ENCODE data around the gene NOS1.

Gene NOS1

DNA sequence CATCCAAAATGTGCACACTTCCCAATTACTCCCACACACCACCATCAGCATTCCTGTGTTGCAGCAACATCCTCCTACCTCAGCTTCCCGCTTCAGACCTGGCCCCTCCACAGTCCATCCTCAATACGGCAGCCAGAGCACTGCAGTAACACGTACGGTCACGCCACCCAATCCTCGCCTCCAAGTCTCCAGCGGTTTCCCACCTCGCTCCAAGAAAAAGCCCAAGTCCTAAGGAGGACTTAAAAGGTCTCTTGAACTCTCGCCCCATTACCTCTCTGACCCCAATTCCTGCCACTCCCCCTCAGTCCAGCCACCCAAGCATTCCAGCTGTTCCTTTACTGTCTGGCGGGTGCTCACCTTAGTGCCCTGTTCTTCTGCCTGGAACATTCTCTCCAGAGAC lies 183.1 kb downstream of the NOS1 start:
- ATAC-seq (replicated peaks) (no peak), DNase-seq (no peak)
- peaks cover 94% of the 10 kb centered on the region for H3K36me3 Mint-ChIP-seq (ENCODE audit: insufficient read depth)
- H3K27me3 Mint-ChIP-seq = no peaks in the 10 kb centered on the region
- H3K27ac Mint-ChIP-seq = peak overlapping the region; percentile 25 to 53
- no peak overlapping the region for H3K4me3 Mint-ChIP-seq
- no peaks in the 10 kb centered on the region for H3K9me3 Mint-ChIP-seq
- H3K4me1 Mint-ChIP-seq (ENCODE audit: low read depth in 2 of 2) = peaks cover 9 to 20% of the 10 kb centered on the region in 2 donors

DNA sequence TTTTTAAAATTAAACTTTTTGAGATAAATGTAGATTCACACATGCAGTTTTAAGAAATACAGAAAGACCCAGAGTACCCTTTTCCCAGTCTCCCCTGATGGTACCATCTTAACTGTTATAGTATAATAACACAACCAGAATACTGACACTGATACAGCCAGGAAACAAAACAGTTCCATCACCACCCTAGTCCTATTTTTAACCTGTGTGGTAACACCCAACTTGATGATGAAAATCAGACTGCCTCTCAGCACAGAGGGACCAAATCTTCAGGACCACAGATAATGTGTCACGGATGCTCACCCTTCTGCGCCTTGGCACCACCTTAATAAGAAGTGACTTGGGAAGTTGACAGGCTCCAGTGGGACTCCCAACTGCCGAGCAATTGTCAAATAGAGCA lies 189.3 kb downstream of the NOS1 start:
- Mint-ChIP-seq H3K4me3 (no peak overlapping the region), H3K27me3 (no peaks in the 10 kb centered on the region), H3K27ac (no peak overlapping the region), H3K9me3 (no peaks in the 10 kb centered on the region), H3K36me3 (ENCODE audit: insufficient read depth) (peaks cover 91% of the 10 kb centered on the region), H3K4me1 (ENCODE audit: low read depth in 2 of 2) (peaks cover 2 to 13% of the 10 kb centered on the region in 2 donors)
- no peak for ATAC-seq (replicated peaks)
- no peak for DNase-seq

DNA sequence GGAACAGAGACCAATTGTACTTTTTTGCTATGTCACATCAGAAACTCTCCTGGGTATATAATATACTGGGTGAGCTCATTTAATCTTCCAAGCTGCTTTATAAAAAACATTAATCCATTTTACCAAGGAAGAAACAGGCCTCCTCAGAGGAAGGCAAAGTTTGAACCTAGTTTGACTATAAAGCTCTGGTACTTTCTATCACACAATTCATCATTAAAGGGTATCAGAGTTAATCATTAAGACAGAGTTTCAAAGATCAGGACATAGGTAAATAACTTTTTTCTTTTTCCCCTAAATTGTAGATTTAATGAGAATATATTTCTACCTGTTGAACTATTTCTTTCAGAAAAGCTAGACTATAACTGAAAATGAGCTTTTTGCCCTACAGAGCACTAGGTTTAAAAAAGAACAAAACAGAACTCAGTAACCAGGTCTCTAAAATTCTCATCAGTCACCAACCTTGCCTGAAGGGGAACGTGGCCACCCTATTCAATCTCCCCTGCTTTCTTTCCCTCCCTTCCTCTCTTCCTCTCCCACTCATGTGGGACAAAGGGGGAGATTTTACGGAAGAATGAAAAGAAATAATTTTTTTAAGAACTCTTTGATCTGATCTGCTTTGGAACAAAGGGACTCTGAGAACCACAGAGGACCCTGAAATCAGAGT lies 189.8 kb downstream of the NOS1 start:
- Mint-ChIP-seq H3K4me3 (no peak overlapping the region), H3K27ac (no peak overlapping the region), H3K4me1 (ENCODE audit: low read depth in 2 of 2) (peaks cover 0 to 13% of the 10 kb centered on the region in 2 donors), H3K36me3 (ENCODE audit: insufficient read depth) (peaks cover 91% of the 10 kb centered on the region), H3K9me3 (no peaks in the 10 kb centered on the region), H3K27me3 (no peaks in the 10 kb centered on the region)
- no peak for ATAC-seq (replicated peaks)
- DNase-seq = no peak

DNA sequence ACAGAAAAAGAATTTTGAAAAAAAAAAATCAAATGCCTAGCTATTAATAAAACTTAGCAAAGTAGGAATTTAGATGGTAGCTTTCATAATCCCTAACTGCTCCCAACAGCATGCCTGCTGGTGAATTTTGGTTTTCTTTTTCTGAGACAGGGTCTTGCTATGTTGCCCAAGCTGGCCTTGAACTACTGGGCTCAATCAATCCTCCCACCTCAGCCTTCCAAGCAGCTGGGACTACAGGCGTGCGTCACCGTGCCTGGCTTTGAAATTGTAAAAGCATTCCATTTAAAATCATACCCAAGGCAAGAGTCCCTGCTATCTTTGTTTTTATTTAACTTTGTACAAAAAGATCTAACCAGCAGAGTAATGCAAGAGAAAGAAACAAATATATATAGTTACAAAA lies 191.9 kb downstream of the NOS1 start:
- Mint-ChIP-seq H3K27me3 (no peaks in the 10 kb centered on the region), H3K4me1 (ENCODE audit: low read depth in 2 of 2) (peaks cover 0 to 7% of the 10 kb centered on the region in 2 donors), H3K4me3 (no peak overlapping the region), H3K27ac (no peak overlapping the region), H3K36me3 (ENCODE audit: insufficient read depth) (peaks cover 91% of the 10 kb centered on the region), H3K9me3 (no peaks in the 10 kb centered on the region)
- DNase-seq (no peak), ATAC-seq (replicated peaks) (no peak)

DNA sequence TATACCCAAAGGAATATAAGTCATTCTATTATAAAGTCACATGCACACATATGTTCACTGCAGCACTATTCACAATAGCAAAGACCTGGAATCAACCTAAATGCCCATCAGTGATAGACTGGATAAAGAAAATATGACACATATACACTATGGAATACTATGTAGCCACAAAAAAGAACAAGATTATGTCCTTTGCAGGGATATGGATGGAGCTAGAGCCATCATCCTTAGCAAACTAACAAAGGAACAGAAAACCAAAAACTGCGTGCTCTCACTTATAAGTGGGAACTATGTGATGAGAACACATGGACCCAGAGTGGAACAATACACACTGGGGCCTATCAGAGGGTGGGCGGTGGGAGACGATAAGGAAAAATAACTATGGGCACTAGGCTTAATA lies 192.4 kb downstream of the NOS1 start:
- ATAC-seq (replicated peaks) (no peak), DNase-seq (no peak)
- H3K36me3 Mint-ChIP-seq (ENCODE audit: insufficient read depth) = peaks cover 91% of the 10 kb centered on the region

DNA sequence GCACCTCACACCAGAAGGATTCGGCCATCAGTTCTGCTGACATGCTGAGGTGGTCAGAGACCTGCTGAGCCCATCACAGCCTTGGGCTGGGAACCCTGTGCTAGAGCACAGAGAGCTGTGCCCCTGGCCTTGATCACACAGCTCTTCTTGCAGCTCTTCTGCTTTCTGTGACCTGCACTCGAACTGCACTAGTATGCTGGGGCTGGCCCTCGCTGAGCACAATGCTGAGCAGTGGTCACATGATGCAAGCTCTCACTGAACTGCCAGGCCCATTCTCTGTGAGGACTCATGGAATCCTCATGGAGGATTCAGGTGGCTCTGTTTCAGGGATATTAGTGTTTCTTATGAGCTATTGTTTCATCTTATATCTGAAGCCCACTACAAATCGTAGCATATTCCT lies 193.7 kb downstream of the NOS1 start:
- H3K27me3 Mint-ChIP-seq = no peaks in the 10 kb centered on the region
- peaks cover 91% of the 10 kb centered on the region for H3K36me3 Mint-ChIP-seq (ENCODE audit: insufficient read depth)
- H3K27ac Mint-ChIP-seq = no peak overlapping the region
- H3K9me3 Mint-ChIP-seq = no peaks in the 10 kb centered on the region
- ATAC-seq (replicated peaks) = no peak
- H3K4me3 Mint-ChIP-seq = no peak overlapping the region
- no peak for DNase-seq
- peaks cover 0 to 7% of the 10 kb centered on the region in 2 donors for H3K4me1 Mint-ChIP-seq (ENCODE audit: low read depth in 2 of 2)

More for the DNA sequence above, 192.4 kb downstream of the NOS1 start:
- Mint-ChIP-seq H3K4me1 (ENCODE audit: low read depth in 2 of 2) (peaks cover 0 to 7% of the 10 kb centered on the region in 2 donors), H3K4me3 (no peak overlapping the region), H3K27me3 (no peaks in the 10 kb centered on the region), H3K9me3 (no peaks in the 10 kb centered on the region), H3K27ac (no peak overlapping the region)

DNA sequence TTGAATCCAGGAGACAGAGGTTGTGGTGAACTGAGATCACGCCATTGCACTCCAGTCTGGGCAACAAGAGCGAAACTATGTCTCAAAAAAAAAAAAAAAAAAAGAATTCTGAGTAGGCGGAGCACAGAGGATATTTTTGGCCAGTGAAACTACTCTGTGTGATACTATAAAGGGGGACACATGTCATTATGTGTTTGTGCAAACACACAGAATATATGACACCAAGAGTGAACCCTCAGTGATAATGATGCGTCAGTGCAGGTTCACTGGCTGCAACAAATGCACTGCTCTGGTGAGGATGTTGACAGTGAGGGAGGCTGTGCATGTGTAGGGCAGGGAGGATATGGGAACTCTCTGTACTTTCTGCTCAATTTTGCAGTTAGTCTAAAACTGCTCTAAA lies 195.3 kb downstream of the NOS1 start:
- ATAC-seq (replicated peaks) = no peak
- Mint-ChIP-seq H3K27ac (no peak overlapping the region), H3K36me3 (ENCODE audit: insufficient read depth) (peaks cover 90% of the 10 kb centered on the region), H3K4me3 (no peak overlapping the region), H3K9me3 (no peaks in the 10 kb centered on the region), H3K27me3 (no peaks in the 10 kb centered on the region), H3K4me1 (ENCODE audit: low read depth in 2 of 2) (peaks cover 4 to 7% of the 10 kb centered on the region in 2 donors)
- no peak for DNase-seq

DNA sequence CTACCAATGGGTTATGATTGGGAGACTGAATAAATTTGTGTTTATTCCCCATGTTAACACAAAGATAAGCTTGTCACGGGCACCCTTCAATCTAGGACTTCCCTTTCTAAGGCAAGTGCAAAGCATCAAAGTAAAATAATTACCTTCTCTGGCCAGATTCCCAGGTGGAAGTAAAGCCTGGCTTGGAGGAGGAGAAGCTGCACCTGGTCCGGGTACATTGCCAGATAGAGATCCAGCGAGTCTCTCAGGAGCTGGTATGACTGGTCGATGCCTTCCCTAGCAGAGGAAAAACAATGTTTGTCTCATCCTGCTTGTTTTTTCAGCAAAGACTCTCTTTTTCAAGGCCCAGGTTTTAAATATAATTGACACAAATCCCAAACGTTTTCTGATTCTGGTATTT lies 196.1 kb downstream of the NOS1 start:
- Mint-ChIP-seq H3K27ac (no peak overlapping the region), H3K4me1 (ENCODE audit: low read depth in 2 of 2) (peaks cover 4 to 7% of the 10 kb centered on the region in 2 donors), H3K9me3 (no peaks in the 10 kb centered on the region), H3K36me3 (ENCODE audit: insufficient read depth) (peaks cover 91% of the 10 kb centered on the region), H3K27me3 (no peaks in the 10 kb centered on the region), H3K4me3 (no peak overlapping the region)
- DNase-seq (no peak), ATAC-seq (replicated peaks) (no peak)

DNA sequence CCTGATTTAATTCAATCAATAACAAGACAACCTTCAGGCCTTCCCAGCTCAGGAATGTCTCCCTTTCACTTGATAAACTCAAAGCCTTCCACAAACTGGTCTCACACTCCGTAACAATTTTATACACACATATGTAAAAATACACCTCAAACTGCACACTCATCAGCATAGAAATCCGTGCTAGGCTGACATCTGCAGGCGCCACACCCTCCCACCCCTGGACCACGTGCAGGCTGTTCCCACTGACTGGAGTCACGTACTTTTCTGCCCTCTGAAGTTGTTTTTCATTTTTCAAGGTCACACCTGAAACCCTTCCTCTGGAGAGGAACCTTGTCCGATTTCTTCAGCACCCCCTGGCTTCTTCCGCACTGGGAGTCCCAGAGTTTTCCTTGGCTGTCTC lies 198.8 kb downstream of the NOS1 start:
- no peak for DNase-seq
- no peak for ATAC-seq (replicated peaks)
- Mint-ChIP-seq H3K4me1 (ENCODE audit: low read depth in 2 of 2) (peaks cover 4 to 5% of the 10 kb centered on the region in 2 donors), H3K4me3 (no peak overlapping the region), H3K27me3 (no peaks in the 10 kb centered on the region), H3K9me3 (no peaks in the 10 kb centered on the region), H3K36me3 (ENCODE audit: insufficient read depth) (peaks cover 93% of the 10 kb centered on the region), H3K27ac (no peak overlapping the region)

DNA sequence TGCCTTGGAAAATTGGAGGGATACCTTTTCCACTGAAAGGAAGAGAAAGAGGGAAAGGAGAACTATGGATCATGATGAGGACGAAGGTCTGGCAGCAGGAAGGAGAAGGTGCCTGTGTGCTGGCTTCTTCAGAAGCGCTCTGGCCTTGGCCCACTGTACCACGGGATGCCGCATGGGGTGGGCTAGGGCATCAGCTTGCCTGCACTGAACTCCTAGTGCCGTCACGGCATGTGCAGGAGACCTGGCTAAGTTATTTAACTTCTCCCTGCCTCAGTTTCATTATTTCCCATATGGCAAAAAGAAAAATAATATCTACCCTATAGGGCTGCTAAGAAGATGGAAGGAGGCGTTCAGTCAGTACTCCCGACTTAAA lies 199.3 kb downstream of the NOS1 start:
- DNase-seq = no peak
- no peaks in the 10 kb centered on the region for H3K27me3 Mint-ChIP-seq
- peaks cover 4 to 5% of the 10 kb centered on the region in 2 donors for H3K4me1 Mint-ChIP-seq (ENCODE audit: low read depth in 2 of 2)
- no peak for ATAC-seq (replicated peaks)
- peak overlapping the region in 1 of 2 donors; percentile 79 for H3K27ac Mint-ChIP-seq
- H3K36me3 Mint-ChIP-seq (ENCODE audit: insufficient read depth) = peaks cover 89% of the 10 kb centered on the region
- H3K4me3 Mint-ChIP-seq = no peak overlapping the region
- no peaks in the 10 kb centered on the region for H3K9me3 Mint-ChIP-seq

DNA sequence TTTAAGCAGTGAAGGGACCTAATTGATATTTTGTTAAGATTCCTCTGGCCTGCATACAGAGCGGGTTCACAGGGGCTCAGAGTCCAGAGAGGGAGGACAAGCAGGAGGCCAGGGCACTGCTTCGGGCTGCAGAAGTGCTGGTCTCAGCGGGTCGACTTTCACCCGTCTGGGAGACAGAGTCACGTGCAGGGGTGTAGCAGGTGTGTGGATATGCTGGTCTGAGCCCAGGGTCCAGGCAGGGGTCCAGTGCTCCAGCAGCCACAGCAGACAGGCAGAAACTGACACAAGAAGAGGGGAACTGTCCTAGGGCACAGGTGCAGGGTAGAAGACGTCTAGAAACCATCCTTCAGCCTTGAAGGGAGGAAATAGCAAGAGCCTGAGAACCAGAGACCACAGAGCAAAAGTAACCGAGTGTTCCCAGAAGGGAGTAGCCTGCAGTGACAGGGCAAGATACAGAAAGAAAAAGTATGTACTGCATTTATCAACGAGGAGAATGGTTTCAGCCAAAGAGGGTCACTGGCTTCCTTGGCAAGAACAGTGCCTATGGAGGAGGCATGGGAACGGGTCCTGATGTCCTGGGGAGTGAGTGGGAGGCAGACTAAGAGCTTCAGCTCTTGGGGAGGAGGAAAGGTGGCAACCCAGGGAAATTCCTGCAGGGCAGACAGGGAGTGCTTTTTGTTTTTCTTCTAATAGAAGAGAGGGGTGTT lies 199.8 kb downstream of the NOS1 start:
- no peaks in the 10 kb centered on the region for H3K9me3 Mint-ChIP-seq
- peaks cover 4 to 5% of the 10 kb centered on the region in 2 donors for H3K4me1 Mint-ChIP-seq (ENCODE audit: low read depth in 2 of 2)
- ATAC-seq (replicated peaks) (no peak), DNase-seq (no peak)
- peak overlapping the region in 1 of 2 donors; percentile 79 for H3K27ac Mint-ChIP-seq
- no peak overlapping the region for H3K4me3 Mint-ChIP-seq
- H3K27me3 Mint-ChIP-seq = no peaks in the 10 kb centered on the region
- peaks cover 89% of the 10 kb centered on the region for H3K36me3 Mint-ChIP-seq (ENCODE audit: insufficient read depth)

DNA sequence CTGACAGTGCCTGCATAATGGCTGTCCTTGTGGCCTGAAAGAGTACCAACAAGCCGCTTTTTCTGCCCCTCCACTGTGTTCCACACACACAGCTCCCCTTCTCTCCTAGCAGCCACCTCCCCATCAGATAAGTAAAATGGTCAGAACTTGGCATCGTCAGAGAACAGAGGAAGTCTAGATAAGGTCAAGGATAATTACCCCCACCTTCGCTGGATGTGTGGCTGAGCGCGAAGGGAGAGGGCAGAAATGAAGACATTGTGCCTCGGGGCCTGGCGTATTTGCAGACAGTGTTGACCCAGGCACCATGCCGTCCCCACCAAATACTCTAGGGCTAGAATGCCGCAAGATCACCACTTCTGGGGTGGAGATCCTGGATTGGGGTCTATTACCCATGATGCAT lies 201.8 kb downstream of the NOS1 start:
- no peaks in the 10 kb centered on the region for H3K9me3 Mint-ChIP-seq
- DNase-seq (no peak), ATAC-seq (replicated peaks) (no peak)
- peaks cover 87% of the 10 kb centered on the region for H3K36me3 Mint-ChIP-seq (ENCODE audit: insufficient read depth)
- peaks cover 4 to 5% of the 10 kb centered on the region in 2 donors for H3K4me1 Mint-ChIP-seq (ENCODE audit: low read depth in 2 of 2)
- H3K27ac Mint-ChIP-seq = no peak overlapping the region
- no peaks in the 10 kb centered on the region for H3K27me3 Mint-ChIP-seq
- H3K4me3 Mint-ChIP-seq = no peak overlapping the region

DNA sequence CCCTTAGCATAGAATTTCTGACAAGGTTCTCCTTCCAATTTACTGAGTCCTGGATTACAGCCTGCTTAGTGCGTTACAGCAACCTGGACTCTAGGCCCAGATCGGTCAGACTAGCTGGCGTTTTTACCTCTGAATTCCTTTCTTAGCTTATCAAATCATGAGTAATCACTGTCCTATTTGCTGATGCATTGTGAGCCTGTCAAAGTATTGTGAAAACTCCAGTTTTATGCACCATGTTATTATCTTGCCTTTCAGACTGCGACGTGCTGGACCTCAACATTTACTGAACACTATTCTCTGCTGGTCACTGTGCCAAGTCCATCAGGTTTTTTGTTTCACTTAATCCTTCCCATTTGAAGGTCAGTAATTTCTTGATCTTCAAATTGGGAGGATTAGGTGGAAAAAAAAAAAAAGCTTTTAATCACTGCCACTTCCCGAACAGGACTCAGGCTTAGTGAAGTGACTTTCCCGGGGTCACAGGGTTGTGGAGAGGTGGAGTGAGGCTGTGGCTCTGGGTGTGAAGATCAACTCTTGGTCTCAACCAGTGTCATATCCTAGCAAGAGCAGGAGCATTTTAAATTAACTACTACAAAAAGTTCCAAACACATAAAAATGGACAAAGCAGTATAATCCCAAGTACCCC lies 202.4 kb downstream of the NOS1 start:
- H3K27me3 Mint-ChIP-seq = no peaks in the 10 kb centered on the region
- peaks cover 4 to 5% of the 10 kb centered on the region in 2 donors for H3K4me1 Mint-ChIP-seq (ENCODE audit: low read depth in 2 of 2)
- DNase-seq (no peak), ATAC-seq (replicated peaks) (no peak)
- no peak overlapping the region for H3K27ac Mint-ChIP-seq
- no peak overlapping the region for H3K4me3 Mint-ChIP-seq
- H3K36me3 Mint-ChIP-seq (ENCODE audit: insufficient read depth) = peaks cover 86% of the 10 kb centered on the region
- H3K9me3 Mint-ChIP-seq = no peaks in the 10 kb centered on the region

All from effector memory CD8-positive, alpha-beta T cell (primary cell).